ENCODE measurements around the gene MORN1. TPM values are rescaled to one million over a fixed set of nuclear protein-coding genes. Genes with fewer than 3 reads are reported as not detected.

The MORN1 gene
- total RNA-seq, 4 donors from 2014 or later = 7.0 to 9.8 (median 8.0) TPM

DNA sequence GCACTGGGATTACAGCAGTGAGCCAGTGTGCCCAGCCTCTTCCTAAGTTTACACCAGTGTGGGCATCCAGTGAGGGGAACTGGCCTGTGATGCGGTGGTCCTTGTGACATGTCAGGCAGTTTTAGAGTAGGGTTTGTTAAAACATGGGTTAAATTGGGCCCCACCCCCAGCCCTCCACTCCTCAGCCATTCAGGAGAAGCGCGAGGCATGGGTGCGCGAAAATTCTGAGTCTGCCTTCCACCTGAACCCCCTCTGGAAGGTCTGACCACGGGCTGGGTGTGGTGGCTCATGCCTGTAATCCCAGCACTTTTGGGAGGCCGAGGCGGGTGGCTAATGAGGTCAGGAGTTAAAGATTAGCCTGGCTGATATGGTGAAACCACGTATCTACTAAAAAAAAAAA, 111.5 kb downstream of the MORN1 start:
- H3K36me3 ChIP-seq = peaks cover 0 to 14% (median 4%) of the 10 kb centered on the region in 4 donors
- TF ChIP-seq POLR2AphosphoS5 (IDR thresholded peaks at IDR 0.05) (no peak), POLR2A (IDR thresholded peaks at IDR 0.05; ENCODE audit: low read depth) (no peak), EP300 (IDR thresholded peaks at IDR 0.05) (no peak)
- TF ChIP-seq, protein P1, sequence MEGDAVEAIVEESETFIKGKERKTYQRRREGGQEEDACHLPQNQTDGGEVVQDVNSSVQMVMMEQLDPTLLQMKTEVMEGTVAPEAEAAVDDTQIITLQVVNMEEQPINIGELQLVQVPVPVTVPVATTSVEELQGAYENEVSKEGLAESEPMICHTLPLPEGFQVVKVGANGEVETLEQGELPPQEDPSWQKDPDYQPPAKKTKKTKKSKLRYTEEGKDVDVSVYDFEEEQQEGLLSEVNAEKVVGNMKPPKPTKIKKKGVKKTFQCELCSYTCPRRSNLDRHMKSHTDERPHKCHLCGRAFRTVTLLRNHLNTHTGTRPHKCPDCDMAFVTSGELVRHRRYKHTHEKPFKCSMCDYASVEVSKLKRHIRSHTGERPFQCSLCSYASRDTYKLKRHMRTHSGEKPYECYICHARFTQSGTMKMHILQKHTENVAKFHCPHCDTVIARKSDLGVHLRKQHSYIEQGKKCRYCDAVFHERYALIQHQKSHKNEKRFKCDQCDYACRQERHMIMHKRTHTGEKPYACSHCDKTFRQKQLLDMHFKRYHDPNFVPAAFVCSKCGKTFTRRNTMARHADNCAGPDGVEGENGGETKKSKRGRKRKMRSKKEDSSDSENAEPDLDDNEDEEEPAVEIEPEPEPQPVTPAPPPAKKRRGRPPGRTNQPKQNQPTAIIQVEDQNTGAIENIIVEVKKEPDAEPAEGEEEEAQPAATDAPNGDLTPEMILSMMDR (IDR thresholded peaks at IDR 0.05) = no peak
- no peak for DNase-seq (ENCODE audit: extremely low spot score)
- intact Hi-C loops (cut with DNase I) = loop anchor here (2.0 kb wide), 1 partner anchor 37 kb away; no protein-coding TSS in a partner anchor
- peak overlapping the region; percentile 76 to 84 (median 81) for H3K27ac ChIP-seq (replicated peaks in 1 of 4)
- no peaks in the 10 kb centered on the region for H3K9me3 ChIP-seq
- 56% methylated on average over 9 of the region's 9 CpGs for WGBS
- no peak overlapping the region for H3K4me3 ChIP-seq
- no peaks in the 10 kb centered on the region for H3K27me3 ChIP-seq
- H3K4me1 ChIP-seq = peaks cover 73 to 81% (median 80%) of the 10 kb centered on the region in 4 donors

- DNase-seq (ENCODE audit: extremely low spot score) = no peak
- peaks cover 74 to 81% (median 80%) of the 10 kb centered on the region in 4 donors for H3K4me1 ChIP-seq
- H3K9me3 ChIP-seq = no peaks in the 10 kb centered on the region
- intact Hi-C loops (cut with DNase I) = no loop called here
- 0% methylated on average over 4 of the region's 13 CpGs for WGBS
- H3K27me3 ChIP-seq = no peaks in the 10 kb centered on the region
- TF ChIP-seq POLR2AphosphoS5 (IDR thresholded peaks at IDR 0.05) = peak; percentile 41 to 51
- TF ChIP-seq, protein P1 (IDR thresholded peaks at IDR 0.05) = no peak
- peak overlapping the region; percentile 7 to 12 (median 8) for H3K4me3 ChIP-seq
- H3K36me3 ChIP-seq = peaks cover 0 to 14% (median 4%) of the 10 kb centered on the region in 4 donors
- H3K27ac ChIP-seq (replicated peaks in 1 of 4) = peak overlapping the region; percentile 76 to 84 (median 81)
Measured at GRCh38 chr1:2279210-2279639, 112.1 kb downstream of the MORN1 start.

DNA sequence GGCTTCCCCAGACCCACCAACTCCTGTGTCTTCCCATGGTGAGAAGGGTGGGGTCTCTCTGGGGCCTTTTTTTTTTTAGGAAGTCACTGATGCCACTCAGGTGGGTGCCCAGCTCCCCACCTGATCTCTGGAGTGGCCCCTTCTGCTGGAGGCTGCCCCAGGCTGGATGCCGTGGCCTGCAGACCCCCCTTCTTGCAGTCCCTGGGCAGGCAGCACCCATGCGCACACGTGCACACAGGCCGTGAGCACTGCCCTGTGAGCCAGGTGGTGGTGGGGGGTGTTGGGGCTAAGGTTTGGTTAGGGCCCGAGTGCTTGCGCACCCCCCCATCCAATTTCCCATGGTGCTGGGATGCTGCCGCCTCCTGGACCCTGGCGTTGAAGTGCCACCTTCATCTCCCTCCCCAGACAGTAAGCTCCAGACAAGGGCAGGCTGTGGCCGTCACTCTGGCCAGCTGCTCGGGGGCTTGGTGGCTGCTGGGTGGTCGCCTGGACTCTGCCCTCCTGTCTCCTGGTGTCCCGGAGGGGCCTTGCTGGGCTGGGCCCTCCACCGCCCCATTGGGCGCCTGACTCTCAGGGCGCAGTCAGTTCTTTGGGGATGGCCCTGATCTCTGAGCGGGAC, 112.7 kb downstream of the MORN1 start:
- Histone ChIP-seq H3K9me3 (no peaks in the 10 kb centered on the region), H3K27ac (replicated peaks in 1 of 4) (peak overlapping the region; percentile 76 to 84 (median 81)), H3K4me1 (peaks cover 75 to 81% (median 80%) of the 10 kb centered on the region in 4 donors), H3K4me3 (peak overlapping the region; percentile 7 to 12 (median 8)), H3K27me3 (no peaks in the 10 kb centered on the region), H3K36me3 (peaks cover 0 to 14% (median 4%) of the 10 kb centered on the region in 4 donors)
- intact Hi-C loops (cut with DNase I) = no loop called here
- DNase-seq (ENCODE audit: extremely low spot score) = no peak
- 70% methylated on average over 2 of the region's 16 CpGs for WGBS
- TF ChIP-seq EP300 (IDR thresholded peaks at IDR 0.05) (no peak), POLR2A (IDR thresholded peaks at IDR 0.05; ENCODE audit: low read depth) (no peak), POLR2AphosphoS5 (IDR thresholded peaks at IDR 0.05) (no peak)
- TF ChIP-seq, protein P1 (IDR thresholded peaks at IDR 0.05) = no peak

DNA sequence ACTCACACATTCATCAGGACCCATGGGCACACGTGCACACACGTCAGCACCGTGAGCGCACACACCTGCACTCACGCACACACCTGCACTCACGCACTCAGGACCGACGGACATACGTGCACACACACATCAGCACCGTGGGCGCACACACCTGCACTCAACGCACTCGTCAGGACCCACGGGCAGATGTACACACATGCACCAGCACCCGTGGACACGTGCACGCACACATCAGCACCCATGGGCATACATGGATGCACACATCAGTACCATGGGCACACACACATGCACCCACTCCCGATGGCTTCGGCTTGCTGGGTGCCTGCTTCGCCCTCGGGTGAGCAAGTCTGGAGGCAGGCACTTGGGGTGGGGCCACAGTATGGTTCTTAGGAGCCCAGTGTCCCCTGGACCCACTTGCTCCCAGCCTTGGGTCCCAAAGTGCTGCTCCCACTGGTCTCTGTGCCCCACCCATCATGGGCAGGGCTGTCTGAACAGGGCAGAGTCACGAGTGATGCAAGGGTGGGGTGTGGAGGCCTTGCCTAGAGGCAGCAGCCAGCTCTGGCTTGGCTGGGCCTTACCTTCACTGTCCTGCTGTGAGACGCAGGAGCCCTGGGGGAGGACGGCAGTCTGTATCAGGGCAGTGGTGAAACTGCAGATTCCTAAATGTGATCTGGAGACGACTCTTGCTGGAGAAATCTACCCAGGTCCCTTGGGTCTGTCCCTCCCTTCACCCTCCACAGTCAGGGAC, 113.4 kb downstream of the MORN1 start:
- intact Hi-C loops (cut with DNase I) = no loop called here
- TF ChIP-seq POLR2A (IDR thresholded peaks at IDR 0.05; ENCODE audit: low read depth) (no peak), POLR2AphosphoS5 (IDR thresholded peaks at IDR 0.05) (peak in 1 of 2 donors; percentile 31)
- H3K4me1 ChIP-seq = peaks cover 75 to 81% (median 80%) of the 10 kb centered on the region in 4 donors
- no peak overlapping the region for H3K4me3 ChIP-seq
- no peak for DNase-seq (ENCODE audit: extremely low spot score)
- peaks cover 0 to 11% (median 4%) of the 10 kb centered on the region in 4 donors for H3K36me3 ChIP-seq
- 82% methylated on average over 24 of the region's 25 CpGs for WGBS
- no peaks in the 10 kb centered on the region for H3K27me3 ChIP-seq
- H3K9me3 ChIP-seq = no peaks in the 10 kb centered on the region
- H3K27ac ChIP-seq (replicated peaks in 1 of 4) = peak overlapping the region; percentile 76 to 84 (median 81)

Data from esophagus muscularis mucosa (tissue), 4 donors.